Neutrophil (primary cell): ENCODE measurements around the gene NEURL1.

Experiments used
- H3K27ac ChIP-seq: fragments of 200-600 bp; sonication (generic); 2 replicates; pipeline ENCODE4 v1.5.1; 2016; ENCODE audit warnings: mild to moderate bottlenecking, moderate library complexity
- H3K27me3 ChIP-seq: fragments of 200-600 bp; sonication (generic); 2 replicates; pipeline ENCODE4 v1.6.0; 2016; ENCODE audit warnings: mild to moderate bottlenecking
- H3K36me3 ChIP-seq: fragments of 200-600 bp; sonication (generic); 2 replicates; pipeline ENCODE4 v1.5.1; 2017
- H3K4me1 ChIP-seq, 2 experiments: fragments of 200-600 bp in 1 of 2; sonication (generic) in 1 of 2; 1 replicate in 1 of 2; 2 replicates in 1 of 2; pipeline versions ENCODE4 v1.5.1 to v1.6.1; 2013 to 2016; ENCODE audit warnings: low read depth in 1 of 2, low read length in 1 of 2, mild to moderate bottlenecking in 1 of 2, moderate library complexity in 1 of 2; ENCODE audit not compliant: control insufficient read depth in 1 of 2, insufficient read depth in 1 of 2
- H3K4me3 ChIP-seq, 2 experiments: fragments of 200-600 bp in 1 of 2; sonication (generic) in 1 of 2; 1 replicate in 1 of 2; 2 replicates in 1 of 2; pipeline ENCODE4 v1.5.1; 2013 to 2016; ENCODE audit warnings: low read depth in 1 of 2, low read length in 1 of 2, mild to moderate bottlenecking in 1 of 2, moderate library complexity in 1 of 2
- H3K9me3 ChIP-seq: fragments of 200-600 bp; sonication (generic); 2 replicates; pipeline ENCODE4 v1.5.1; 2016
- TF ChIP-seq, protein P1 (sequence below): fragments of 200-600 bp; sonication (generic); IDR thresholded peaks from 2 replicates; pipeline ENCODE4 v1.5.1; 2016; ENCODE audit warnings: antibody characterized with exemption

NEURL1 gene

DNA sequence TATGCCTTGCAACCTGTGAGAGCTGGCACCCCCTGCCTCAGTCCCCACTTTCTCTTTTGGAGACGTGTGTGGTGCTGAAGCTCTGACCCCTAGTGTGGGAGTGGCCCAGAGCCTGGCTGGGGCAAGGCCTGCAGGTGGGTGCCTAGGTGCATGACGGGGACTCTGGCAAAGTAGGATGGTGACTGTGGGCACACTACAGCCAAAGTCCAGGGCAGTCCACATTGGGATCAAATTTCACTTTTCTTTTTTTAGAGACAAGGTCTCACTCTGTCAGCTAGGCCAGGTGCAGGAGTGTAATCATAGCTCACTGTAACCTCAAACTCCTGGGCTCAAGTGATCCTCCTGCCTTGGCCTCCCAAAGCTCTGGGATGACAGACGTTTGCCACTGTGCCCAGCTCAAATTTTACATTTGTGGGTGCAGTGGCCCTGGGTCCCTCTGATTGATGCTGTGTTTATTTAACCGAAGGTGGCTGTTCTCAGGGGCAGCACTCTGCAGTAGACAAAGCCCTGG is 52.3 kb downstream of the NEURL1 start:
- TF ChIP-seq, protein P1, sequence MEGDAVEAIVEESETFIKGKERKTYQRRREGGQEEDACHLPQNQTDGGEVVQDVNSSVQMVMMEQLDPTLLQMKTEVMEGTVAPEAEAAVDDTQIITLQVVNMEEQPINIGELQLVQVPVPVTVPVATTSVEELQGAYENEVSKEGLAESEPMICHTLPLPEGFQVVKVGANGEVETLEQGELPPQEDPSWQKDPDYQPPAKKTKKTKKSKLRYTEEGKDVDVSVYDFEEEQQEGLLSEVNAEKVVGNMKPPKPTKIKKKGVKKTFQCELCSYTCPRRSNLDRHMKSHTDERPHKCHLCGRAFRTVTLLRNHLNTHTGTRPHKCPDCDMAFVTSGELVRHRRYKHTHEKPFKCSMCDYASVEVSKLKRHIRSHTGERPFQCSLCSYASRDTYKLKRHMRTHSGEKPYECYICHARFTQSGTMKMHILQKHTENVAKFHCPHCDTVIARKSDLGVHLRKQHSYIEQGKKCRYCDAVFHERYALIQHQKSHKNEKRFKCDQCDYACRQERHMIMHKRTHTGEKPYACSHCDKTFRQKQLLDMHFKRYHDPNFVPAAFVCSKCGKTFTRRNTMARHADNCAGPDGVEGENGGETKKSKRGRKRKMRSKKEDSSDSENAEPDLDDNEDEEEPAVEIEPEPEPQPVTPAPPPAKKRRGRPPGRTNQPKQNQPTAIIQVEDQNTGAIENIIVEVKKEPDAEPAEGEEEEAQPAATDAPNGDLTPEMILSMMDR, result no peak
- Histone ChIP-seq H3K9me3 (no peaks in the 10 kb centered on the region), H3K4me1 (no peaks in the 10 kb centered on the region), H3K4me3 (no peak overlapping the region), H3K36me3 (no peaks in the 10 kb centered on the region), H3K27ac (no peak overlapping the region), H3K27me3 (peaks cover 37% of the 10 kb centered on the region)

DNA sequence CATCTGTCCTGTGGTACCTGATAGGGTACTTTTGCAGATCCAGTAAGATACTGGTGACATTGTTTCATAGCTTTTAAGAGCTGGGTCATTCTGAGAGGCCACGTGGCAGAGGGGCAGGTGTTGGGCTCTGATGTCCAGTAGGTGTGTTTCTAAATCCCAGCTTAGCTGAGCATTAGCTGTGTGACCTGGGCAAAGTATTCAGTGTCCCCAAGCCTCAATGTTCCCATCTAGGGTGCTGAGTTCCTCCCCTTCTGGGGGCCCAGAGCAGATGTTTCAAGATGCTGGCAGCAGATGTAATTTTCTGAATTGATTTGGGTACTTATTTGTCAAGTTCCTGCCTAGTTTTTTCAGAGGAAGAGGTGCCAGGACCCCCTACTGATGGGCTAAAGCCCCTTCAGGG is 52.9 kb downstream of the NEURL1 start:
- Histone ChIP-seq H3K27me3 (peaks cover 33% of the 10 kb centered on the region), H3K36me3 (no peaks in the 10 kb centered on the region), H3K27ac (no peak overlapping the region), H3K4me3 (no peak overlapping the region), H3K9me3 (no peaks in the 10 kb centered on the region), H3K4me1 (no peaks in the 10 kb centered on the region)
- TF ChIP-seq, protein P1, result no peak

DNA sequence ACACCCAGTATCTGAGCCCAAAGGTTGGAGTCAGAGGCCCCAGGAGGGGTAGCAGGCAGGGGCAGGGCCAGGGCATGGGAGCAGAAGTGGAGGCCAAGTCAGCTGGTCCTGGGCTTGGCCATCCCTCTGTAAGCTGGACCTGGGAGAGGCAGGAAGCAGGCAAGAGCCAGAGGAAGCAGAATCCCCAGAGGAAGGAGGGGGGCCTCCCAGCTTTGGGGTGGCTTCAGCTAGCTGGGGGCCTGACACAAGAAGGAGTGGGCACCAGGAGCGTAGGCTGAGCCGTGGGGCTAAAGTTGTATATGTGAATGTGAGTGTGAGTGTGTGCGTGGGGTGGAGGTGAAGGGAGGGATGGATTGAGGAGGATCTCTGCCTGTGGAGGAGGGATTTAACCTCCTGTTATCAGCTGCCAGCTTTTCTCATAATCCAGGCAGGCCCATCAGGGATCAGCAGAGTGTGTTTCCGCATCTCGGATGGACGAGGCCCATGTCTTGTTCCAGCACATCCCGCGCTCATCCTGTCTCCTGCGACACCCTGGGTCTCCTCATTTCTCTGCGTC is 54.0 kb downstream of the NEURL1 start:
- Histone ChIP-seq H3K27me3 (peaks cover 30% of the 10 kb centered on the region), H3K27ac (no peak overlapping the region), H3K36me3 (no peaks in the 10 kb centered on the region), H3K4me1 (peaks cover 0 to 8% of the 10 kb centered on the region in 2 experiments), H3K4me3 (no peak overlapping the region), H3K9me3 (no peaks in the 10 kb centered on the region)
- TF ChIP-seq, protein P1, result no peak

DNA sequence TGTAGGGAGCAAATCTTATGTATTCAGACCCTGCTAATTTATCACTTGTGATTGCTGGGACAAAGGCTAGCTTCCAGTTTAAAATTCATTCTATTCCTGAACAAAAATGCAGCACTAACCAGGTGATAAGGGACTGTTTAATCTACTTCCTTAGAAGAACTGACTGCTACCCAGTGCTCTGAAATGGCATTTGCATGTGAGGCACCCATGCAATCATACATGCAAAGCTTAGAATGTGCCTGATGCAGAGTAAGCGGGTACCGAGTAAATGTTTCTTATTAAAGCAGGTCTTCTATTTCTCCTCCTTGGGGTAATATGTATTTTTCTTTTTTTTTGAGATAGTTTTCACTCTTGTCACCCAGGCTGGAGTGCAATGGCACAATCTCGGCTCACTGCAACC is 54.5 kb downstream of the NEURL1 start:
- H3K27me3 ChIP-seq, result peaks cover 30% of the 10 kb centered on the region
- H3K4me3 ChIP-seq, result no peak overlapping the region
- peaks cover 0 to 8% of the 10 kb centered on the region in 2 experiments for H3K4me1 ChIP-seq
- no peaks in the 10 kb centered on the region for H3K36me3 ChIP-seq
- no peak overlapping the region for H3K27ac ChIP-seq
- TF ChIP-seq, protein P1, result no peak
- H3K9me3 ChIP-seq, result no peaks in the 10 kb centered on the region

DNA sequence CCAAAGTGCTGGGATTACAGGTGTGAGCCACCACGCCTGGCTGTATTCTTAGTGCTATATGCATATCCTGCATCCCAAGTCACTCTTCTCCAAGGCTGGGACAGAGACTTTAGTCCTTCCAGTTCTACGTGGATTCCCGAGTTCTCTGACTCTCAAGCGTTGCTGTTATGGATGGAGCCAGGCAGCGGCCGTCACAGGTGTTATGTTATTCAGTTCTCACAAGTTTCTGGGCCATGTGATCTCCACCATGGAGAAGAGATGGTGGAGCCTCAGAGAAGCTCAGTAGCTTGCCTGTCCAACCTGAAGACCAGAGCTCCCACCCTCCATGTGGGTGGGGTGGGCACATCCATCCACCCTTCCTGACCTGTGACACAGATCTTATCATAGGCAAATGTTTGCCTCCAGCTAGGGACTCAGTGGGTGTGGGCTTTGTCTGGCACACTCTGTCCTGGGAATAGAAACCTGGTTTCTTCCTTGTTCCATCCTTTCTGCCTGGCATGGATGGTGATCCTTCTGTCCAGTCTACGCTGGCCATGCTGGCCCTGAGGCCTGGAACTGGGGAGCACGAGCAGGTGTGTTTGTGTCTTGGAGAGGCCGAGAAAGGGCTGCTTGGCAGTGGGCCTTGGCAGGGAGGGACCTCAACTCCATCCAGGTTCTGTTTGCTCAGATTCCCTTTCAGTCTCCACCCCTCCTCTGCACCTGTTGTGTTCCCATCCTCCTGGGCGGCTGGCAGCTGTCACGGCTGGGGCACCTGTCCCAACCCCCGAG is 55.3 kb downstream of the NEURL1 start:
- no peaks in the 10 kb centered on the region for H3K36me3 ChIP-seq
- TF ChIP-seq, protein P1, result no peak

More for the DNA sequence above, 55.3 kb downstream of the NEURL1 start:
- H3K4me1 ChIP-seq, result peaks cover 0 to 8% of the 10 kb centered on the region in 2 experiments
- H3K9me3 ChIP-seq, result no peaks in the 10 kb centered on the region
- H3K4me3 ChIP-seq, result no peak overlapping the region
- no peak overlapping the region for H3K27ac ChIP-seq
- H3K27me3 ChIP-seq, result peaks cover 30% of the 10 kb centered on the region
